Endodermal cell (in vitro differentiated cells): Measurements from ENCODE around the gene ZNF587B. TPM values are rescaled to one million over a fixed set of nuclear protein-coding genes. Genes with fewer than 3 reads are reported as not detected.
"Not testable (repeated sequence)": the region's sequence is repeated elsewhere in the genome, so short reads cannot be mapped to it uniquely, and the experiment has no call there.

Experiments
- DNase-seq: peaks from one replicate; pipeline ENCODE4 v3.0.0-alpha.2; 2017
- H3K27ac ChIP-seq: 2 replicates; pipeline ENCODE4 v1.5.1; 2013; ENCODE audit warnings: mild to moderate bottlenecking, low read depth, low read length, moderate library complexity
- H3K27me3 ChIP-seq: 2 replicates; pipeline ENCODE4 v1.6.1; 2013; ENCODE audit warnings: mild to moderate bottlenecking, low read length, moderate library complexity; ENCODE audit not compliant: insufficient read depth, control insufficient read depth, poor library complexity, severe bottlenecking
- H3K36me3 ChIP-seq: 2 replicates; pipeline ENCODE4 v1.7.0; 2013; ENCODE audit warnings: mild to moderate bottlenecking, low read length, moderate library complexity; ENCODE audit not compliant: control insufficient read depth, insufficient read depth
- H3K4me1 ChIP-seq: one replicate; pipeline ENCODE4 v1.7.0; 2013; ENCODE audit warnings: low read length; ENCODE audit not compliant: control insufficient read depth, insufficient read depth
- H3K4me3 ChIP-seq: 2 replicates; pipeline ENCODE4 v1.5.1; 2013; ENCODE audit warnings: mild to moderate bottlenecking, low read length, moderate library complexity
- H3K9ac ChIP-seq: 2 replicates; pipeline ENCODE4 v1.6.1; 2013; ENCODE audit warnings: mild to moderate bottlenecking, low read length, moderate library complexity; ENCODE audit not compliant: poor library complexity, severe bottlenecking; ENCODE audit errors: extremely low read depth
- H3K9me3 ChIP-seq: 2 replicates; pipeline ENCODE4 v1.6.1; 2013; ENCODE audit warnings: mild to moderate bottlenecking, low read length, moderate library complexity; ENCODE audit not compliant: control insufficient read depth
- H3K27ac Mint-ChIP-seq: 2 replicates; pipeline ENCODE4 v1.8.0; 2020; ENCODE audit warnings: mixed read lengths
- H3K27me3 Mint-ChIP-seq: 2 replicates; pipeline ENCODE4 v1.8.0; 2021; ENCODE audit warnings: mild to moderate bottlenecking, mixed read lengths; ENCODE audit not compliant: insufficient read depth
- H3K36me3 Mint-ChIP-seq: 2 replicates; pipeline ENCODE4 v1.8.0; 2020; ENCODE audit warnings: low read depth, mixed read lengths
- H3K4me1 Mint-ChIP-seq: 2 replicates; pipeline ENCODE4 v1.8.0; 2020; ENCODE audit warnings: mixed read lengths
- H3K4me3 Mint-ChIP-seq: 2 replicates; pipeline ENCODE4 v1.8.0; 2020; ENCODE audit warnings: mild to moderate bottlenecking, moderate library complexity, mixed read lengths
- H3K9me3 Mint-ChIP-seq: 2 replicates; pipeline ENCODE4 v1.8.0; 2020; ENCODE audit warnings: mild to moderate bottlenecking, mixed read lengths
- CTCF ChIP-seq: fragments of 200-600 bp; sonication (generic); conservative IDR thresholded peaks from 2 replicates; pipeline ENCODE4 v1.5.0; 2021; ENCODE audit warnings: antibody characterized with exemption, mild to moderate bottlenecking
- WGBS, 2 experiments: methylation state at CpG; one replicate each; pipeline versions ENCODE4 v1.1.5 to v1.1.7; 2013; ENCODE audit warnings: missing lambda C conversion rate in 2 of 2, mixed read lengths in 1 of 2; ENCODE audit not compliant: insufficient coverage in 1 of 2, insufficient read length in 1 of 2; 5-methylcytosine and 5-hydroxymethylcytosine counted together
- total RNA-seq, 2 donors: library from RNA; stranded (reverse); fragmentation: NEBNext Ultra II Directional in 1 of 2; extraction: Animal tissue kit (Norgen Biotek cat#: 25700) in 1 of 2; gene quantifications; 2 replicates in 1 of 2; 3 replicates in 1 of 2; pipeline ENCODE4 v1.2.1, GENCODE V29; 2021

The ZNF587B gene
- total RNA-seq, 2 donors from 2014 or later: 37.0 to 39.9 TPM

GRCh38 chr19:57888560-57889231 is 58.6 kb downstream of the ZNF587B start, which contains the start of gene ZNF814:
Gene ZNF814, minus strand, starts transcription at chr19:57889037. Its CDS starts 235 bp downstream, at chr19:57888802.
- peak within 1 kb of the TSS; percentile 88 for H3K27ac ChIP-seq
- H3K27ac Mint-ChIP-seq: peak within 1 kb of the TSS; percentile 92
- H3K36me3 Mint-ChIP-seq: peaks cover 43% of the 10 kb centered on the region

GRCh38 chr19:57890706-57891105 is 60.6 kb downstream of the ZNF587B start:
- not testable (repeated sequence) for H3K27ac Mint-ChIP-seq, H3K4me1 Mint-ChIP-seq, DNase-seq, H3K4me1 ChIP-seq, H3K27me3 ChIP-seq, H3K27me3 Mint-ChIP-seq, H3K9me3 ChIP-seq, H3K4me3 Mint-ChIP-seq, H3K36me3 ChIP-seq
- H3K36me3 Mint-ChIP-seq: peaks cover 23% of the 10 kb centered on the region
- 65 to 78% methylated on average over 3 of the region's 3 CpGs for WGBS, 2 experiments
- H3K9me3 Mint-ChIP-seq: peaks cover 26% of the 10 kb centered on the region
- peak overlapping the region; percentile 72 for H3K27ac ChIP-seq
- peak overlapping the region; percentile 73 for H3K9ac ChIP-seq
- H3K4me3 ChIP-seq: peak overlapping the region; percentile 56

More at GRCh38 chr19:57888560-57889231, 58.6 kb downstream of the ZNF587B start, which contains the start of gene ZNF814:
- H3K4me3 Mint-ChIP-seq: peak within 1 kb of the TSS; percentile 95
- peaks cover 8% of the 10 kb centered on the region for H3K4me1 Mint-ChIP-seq
- Histone ChIP-seq H3K27me3 (no peaks in the 10 kb centered on the region), H3K9me3 (peaks cover 21% of the 10 kb centered on the region), H3K4me3 (peak within 1 kb of the TSS; percentile 98), H3K9ac (peak within 1 kb of the TSS; percentile 100), H3K36me3 (peaks cover 27% of the 10 kb centered on the region), H3K4me1 (peaks cover 4% of the 10 kb centered on the region)
- 1% methylated on average over 22 to 43 of the region's 43 CpGs for WGBS, 2 experiments
- H3K9me3 Mint-ChIP-seq: peaks cover 46% of the 10 kb centered on the region
- peak; percentile 97 for DNase-seq
- TF ChIP-seq CTCF: peak; percentile 68
- H3K27me3 Mint-ChIP-seq: no peaks in the 10 kb centered on the region

Other genes starting within 250 kb of the ZNF587B start
- 10 to 100 TPM; 15.8 to 25.7 TPM for gene ZIK1, start 246.2 kb upstream of the ZNF587B start, total RNA-seq
- 10 to 100 TPM in 1 of 2 donors, 1 to 10 TPM in 1; 5.6 to 10.1 TPM for gene ZNF530, start 230.4 kb upstream of the ZNF587B start, total RNA-seq
- 10 to 100 TPM; 30.8 to 37.5 TPM for gene ZNF134, start 216.1 kb upstream of the ZNF587B start, total RNA-seq
- 10 to 100 TPM; 17.4 to 20.7 TPM for gene ZNF211, start 197.1 kb upstream of the ZNF587B start, total RNA-seq
- gene ZSCAN4, start 161.4 kb upstream of the ZNF587B start, total RNA-seq: not detected
- 10 to 100 TPM; 15.2 to 19.0 TPM for gene ZNF551, start 148.3 kb upstream of the ZNF587B start, total RNA-seq
- 10 to 100 TPM; 15.9 to 21.2 TPM for gene ZNF154, start 121.1 kb upstream of the ZNF587B start, total RNA-seq
- gene ZNF671, start 102.7 kb upstream of the ZNF587B start, total RNA-seq: 1 to 10 TPM; 6.0 to 9.6 TPM
- 10 to 100 TPM; 16.2 to 21.4 TPM for gene ZNF776, start 83.5 kb upstream of the ZNF587B start, total RNA-seq
- 10 to 100 TPM; 15.1 to 17.0 TPM for gene ZNF586, start 60.6 kb upstream of the ZNF587B start, total RNA-seq
- 10 to 100 TPM; 17.4 to 18.8 TPM for gene ZNF552, start 15.4 kb upstream of the ZNF587B start, total RNA-seq
- gene ZNF587, start 19.6 kb downstream of the ZNF587B start, total RNA-seq: 10 to 100 TPM; 64.1 to 98.1 TPM
- 10 to 100 TPM; 54.7 to 63.0 TPM for gene ZNF814, start 58.7 kb downstream of the ZNF587B start, total RNA-seq
- gene ZNF417, start 86.3 kb downstream of the ZNF587B start, total RNA-seq: 10 to 100 TPM; 16.5 to 30.9 TPM
- gene ZNF418, start 105.1 kb downstream of the ZNF587B start, total RNA-seq: 10 to 100 TPM; 21.5 to 29.6 TPM
- 10 to 100 TPM; 10.4 to 11.0 TPM for gene ZNF256, start 117.4 kb downstream of the ZNF587B start, total RNA-seq
- gene C19orf18, start 144.2 kb downstream of the ZNF587B start, total RNA-seq: under 1 TPM; 0.40 to 0.51 TPM
- gene ZNF606, start 172.5 kb downstream of the ZNF587B start, total RNA-seq: 10 to 100 TPM; 25.8 to 34.7 TPM
- gene ZSCAN1, start 203.7 kb downstream of the ZNF587B start, total RNA-seq: 1 to 10 TPM; 1.5 to 2.2 TPM
- gene ZNF135, start 229.0 kb downstream of the ZNF587B start, total RNA-seq: 10 to 100 TPM in 1 of 2 donors, 1 to 10 TPM in 1; 9.3 to 12.0 TPM